Retinal pigment epithelial cell (primary cell): Measurements from ENCODE around the gene TSPEAR.
"Not testable (repeated sequence)": the region's sequence is repeated elsewhere in the genome, so short reads cannot be mapped to it uniquely, and the experiment has no call there.

Experiments used
- DNase-seq: peaks from one replicate; pipeline ENCODE4 v3.0.0-alpha.2; 2010; ENCODE audit warnings: low read depth
- H3K4me3 ChIP-seq: 2 replicates; pipeline ENCODE4 v1.5.1; 2011; ENCODE audit warnings: mild to moderate bottlenecking, low read length, control low read depth, moderate library complexity
- TF ChIP-seq, protein P1 (sequence below): conservative IDR thresholded peaks from 2 replicates; pipeline ENCODE4 v1.5.1; 2011; ENCODE audit warnings: low read depth, low read length, control low read depth, inconsistent platforms

The TSPEAR gene

DNA sequence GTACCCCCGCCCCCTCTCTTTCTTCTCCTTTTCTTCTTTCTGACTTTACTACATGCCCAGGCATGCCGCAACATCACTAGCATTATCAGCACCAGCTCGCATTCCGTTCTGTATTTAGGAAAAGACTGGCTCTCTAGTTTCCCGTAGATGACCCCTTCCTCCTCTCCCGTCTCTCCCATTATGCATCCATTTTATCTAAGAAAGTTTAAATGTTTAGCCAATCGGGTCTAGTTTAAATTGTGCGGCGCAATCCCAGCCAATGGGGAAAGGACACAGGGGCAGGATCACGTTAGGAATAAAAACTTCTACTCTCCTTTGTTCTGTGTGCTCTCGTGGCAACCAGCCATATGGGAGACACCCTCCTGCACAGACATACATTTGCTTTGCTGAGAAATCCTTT, 113.3 kb downstream of the TSPEAR start:
- no peak for DNase-seq
- TF ChIP-seq, protein P1, sequence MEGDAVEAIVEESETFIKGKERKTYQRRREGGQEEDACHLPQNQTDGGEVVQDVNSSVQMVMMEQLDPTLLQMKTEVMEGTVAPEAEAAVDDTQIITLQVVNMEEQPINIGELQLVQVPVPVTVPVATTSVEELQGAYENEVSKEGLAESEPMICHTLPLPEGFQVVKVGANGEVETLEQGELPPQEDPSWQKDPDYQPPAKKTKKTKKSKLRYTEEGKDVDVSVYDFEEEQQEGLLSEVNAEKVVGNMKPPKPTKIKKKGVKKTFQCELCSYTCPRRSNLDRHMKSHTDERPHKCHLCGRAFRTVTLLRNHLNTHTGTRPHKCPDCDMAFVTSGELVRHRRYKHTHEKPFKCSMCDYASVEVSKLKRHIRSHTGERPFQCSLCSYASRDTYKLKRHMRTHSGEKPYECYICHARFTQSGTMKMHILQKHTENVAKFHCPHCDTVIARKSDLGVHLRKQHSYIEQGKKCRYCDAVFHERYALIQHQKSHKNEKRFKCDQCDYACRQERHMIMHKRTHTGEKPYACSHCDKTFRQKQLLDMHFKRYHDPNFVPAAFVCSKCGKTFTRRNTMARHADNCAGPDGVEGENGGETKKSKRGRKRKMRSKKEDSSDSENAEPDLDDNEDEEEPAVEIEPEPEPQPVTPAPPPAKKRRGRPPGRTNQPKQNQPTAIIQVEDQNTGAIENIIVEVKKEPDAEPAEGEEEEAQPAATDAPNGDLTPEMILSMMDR = no peak
- no peak overlapping the region for H3K4me3 ChIP-seq

DNA sequence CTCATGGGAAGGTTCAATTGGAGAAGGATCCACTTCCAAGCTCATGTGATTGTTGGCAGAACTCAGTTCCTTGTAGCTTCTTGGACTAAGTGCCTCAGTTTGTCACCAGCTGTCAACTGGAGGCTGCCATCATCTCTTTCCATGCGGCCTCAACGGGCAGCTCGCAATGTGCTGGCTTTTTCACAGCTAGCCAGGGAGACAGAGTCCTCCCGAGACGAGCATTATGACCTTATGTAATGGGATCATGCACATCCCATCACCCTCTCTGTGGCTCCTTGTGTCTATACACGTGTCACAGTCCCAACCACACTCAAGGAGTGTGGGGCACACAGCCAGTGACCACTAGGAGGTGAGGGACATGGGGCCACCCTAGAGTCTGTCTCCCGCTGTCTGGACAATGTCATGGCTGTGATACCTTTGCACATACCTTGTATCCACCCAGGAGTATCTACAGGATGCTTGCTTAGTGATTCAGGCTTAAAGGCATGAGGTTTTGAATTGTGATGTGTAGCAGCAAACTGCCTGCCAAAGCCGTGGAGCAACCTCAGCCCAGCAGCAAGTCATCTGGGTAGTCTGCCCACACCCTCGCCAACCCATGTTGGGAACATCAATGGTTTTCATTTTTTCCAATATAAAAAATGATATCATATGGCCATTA, 115.2 kb downstream of the TSPEAR start:
- no peak for DNase-seq
- TF ChIP-seq, protein P1 = no peak
- H3K4me3 ChIP-seq = no peak overlapping the region

DNA sequence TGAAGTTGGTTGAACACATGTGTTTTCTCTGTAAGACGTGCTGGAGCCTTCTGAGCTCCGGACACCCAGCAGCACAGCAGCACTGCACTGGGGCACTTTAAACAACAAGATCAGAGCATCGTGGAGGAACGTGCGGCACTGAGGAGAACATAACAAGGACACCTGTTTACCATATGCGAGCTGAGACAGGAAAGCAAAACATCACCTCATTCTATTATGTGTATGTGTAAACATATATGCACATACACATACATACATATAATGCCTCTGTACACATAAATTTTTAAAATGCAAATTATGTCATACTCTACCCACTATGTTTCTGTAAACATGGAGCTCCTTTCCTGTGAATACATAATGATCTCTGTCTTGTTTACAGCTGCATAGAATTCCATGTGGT, 115.8 kb downstream of the TSPEAR start:
- H3K4me3 ChIP-seq = no peak overlapping the region
- no peak for DNase-seq
- TF ChIP-seq, protein P1 = no peak

DNA sequence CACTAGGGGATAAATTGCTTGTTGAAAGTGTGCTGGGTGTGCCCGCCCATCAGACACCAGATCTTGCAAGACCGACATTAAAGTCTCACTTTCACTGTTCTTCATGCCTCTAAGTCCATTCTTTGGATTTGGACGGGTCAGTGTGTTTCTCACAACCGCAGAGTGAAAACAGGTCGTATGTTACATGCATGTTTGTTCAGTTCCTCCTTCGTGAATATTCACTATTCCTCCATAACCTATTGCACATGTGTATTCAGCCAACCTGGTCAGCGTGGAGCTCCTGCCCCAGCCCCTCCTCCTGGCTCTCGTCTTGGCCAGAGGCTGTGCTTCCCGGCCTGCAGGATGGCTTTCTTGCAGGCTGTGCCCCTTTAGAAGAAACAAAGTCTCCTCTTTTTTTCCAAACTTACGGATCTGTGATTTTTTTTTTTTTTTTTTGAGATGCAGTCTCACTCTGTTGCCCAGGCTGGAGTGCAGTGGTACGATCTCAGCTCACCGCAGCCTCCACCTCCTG, 116.9 kb downstream of the TSPEAR start:
- no peak overlapping the region for H3K4me3 ChIP-seq
- TF ChIP-seq, protein P1 = no peak
- DNase-seq = no peak

DNA sequence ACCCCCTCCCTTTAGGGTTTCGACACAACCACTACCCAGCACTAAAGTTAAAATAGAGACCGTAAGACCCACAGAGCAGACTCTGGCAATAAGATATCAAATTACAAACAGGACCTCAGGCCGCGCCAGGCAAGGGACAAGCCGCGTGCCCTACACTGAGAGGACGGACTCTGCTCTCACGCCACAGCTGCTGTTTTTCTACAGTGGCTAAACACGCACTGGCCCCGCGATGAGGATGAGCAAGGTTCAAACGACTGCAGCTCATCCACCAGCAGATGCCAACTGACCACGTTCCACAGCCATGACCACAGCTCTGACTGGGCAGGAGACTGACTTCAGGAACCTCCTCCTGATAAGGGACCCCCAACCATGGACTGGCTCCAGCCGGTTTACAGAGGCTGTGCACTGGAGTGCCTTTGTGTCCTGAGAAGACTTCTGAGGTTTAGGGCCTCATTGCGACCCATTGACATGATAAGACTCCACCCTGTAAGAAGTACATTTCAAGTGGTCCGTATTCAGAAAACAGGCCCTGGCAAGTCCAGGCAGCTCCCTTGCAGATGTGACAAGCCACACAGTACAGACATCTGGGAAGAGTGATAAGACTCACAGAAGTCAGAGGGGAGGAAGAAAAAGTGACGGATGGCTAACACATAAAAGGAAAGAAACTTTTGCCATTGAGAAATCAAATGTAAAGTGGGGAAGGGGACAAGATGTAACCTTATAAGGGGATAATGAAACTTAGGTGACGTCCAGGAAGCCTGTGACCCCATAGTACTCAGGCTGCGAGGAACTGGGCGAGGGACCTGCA, 117.6 kb downstream of the TSPEAR start:
- DNase-seq = no peak
- TF ChIP-seq, protein P1 = no peak
- no peak overlapping the region for H3K4me3 ChIP-seq

DNA sequence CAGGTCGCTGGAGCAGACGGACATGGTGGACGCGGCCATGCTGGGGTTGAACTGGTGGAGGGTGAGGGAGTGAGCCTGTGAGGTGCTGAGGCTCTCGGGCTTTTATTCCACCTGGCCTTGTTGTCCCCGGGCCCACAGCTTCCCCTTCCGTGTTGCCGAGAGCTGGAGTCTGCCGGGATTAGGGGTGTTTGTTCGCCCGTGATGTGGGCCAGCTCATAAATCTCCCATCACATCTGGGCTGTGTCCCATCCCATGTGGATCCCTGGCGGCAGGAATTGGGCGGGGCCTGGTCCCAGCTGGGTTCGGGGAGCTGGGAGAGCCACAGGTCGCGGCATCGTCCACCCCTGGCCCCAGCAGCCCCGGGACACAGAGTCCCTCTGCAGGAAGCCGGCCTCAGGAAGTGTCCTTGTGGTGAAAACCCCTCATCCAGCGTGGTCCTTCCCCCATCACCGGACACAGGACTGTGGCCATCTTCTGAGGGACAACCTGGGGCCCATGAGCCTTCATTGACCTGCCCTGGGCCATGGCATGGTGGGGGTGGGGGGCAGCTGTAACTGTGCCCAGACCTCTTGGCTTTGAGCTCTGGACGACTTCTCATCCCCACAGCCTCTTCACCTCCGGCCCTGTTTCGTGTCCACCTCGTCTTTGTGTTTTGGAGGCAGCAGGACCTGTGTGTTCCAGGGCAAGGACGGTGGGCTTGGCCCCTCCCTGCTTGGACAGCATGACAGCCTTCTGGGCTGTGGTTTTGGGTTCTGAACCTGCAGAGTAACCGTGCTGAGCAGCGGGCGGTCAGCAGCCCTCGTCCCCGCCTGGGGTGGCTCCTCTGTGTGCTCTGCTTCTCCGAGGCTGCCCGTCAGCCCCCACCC, 118.7 kb downstream of the TSPEAR start, which contains the start of gene KRTAP10-6:
KRTAP10-6 (minus strand) TSS at position 60 of the 866 bp plus-strand sequence; CDS start at position 39, 21 bp downstream.
- no peak within 1 kb of the TSS for H3K4me3 ChIP-seq
- TF ChIP-seq, protein P1 = no peak
- no peak for DNase-seq

DNA sequence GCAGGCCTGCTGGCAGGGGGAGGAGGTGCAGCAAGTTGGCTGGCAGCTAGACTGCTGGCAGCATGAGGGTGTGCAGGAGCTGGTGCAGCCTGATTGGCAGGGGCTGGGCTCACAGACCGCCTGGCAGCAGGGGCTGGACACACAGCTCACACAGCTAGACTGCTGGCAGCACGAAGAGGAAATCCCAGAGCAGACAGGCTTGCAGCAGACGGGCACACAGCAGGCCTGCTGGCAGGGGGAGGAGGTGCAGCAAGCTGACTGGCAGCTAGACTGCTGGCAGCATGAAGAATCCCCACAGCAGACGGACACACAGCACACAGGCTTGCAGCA, 119.6 kb downstream of the TSPEAR start:
- H3K4me3 ChIP-seq, DNase-seq: not testable (repeated sequence)

DNA sequence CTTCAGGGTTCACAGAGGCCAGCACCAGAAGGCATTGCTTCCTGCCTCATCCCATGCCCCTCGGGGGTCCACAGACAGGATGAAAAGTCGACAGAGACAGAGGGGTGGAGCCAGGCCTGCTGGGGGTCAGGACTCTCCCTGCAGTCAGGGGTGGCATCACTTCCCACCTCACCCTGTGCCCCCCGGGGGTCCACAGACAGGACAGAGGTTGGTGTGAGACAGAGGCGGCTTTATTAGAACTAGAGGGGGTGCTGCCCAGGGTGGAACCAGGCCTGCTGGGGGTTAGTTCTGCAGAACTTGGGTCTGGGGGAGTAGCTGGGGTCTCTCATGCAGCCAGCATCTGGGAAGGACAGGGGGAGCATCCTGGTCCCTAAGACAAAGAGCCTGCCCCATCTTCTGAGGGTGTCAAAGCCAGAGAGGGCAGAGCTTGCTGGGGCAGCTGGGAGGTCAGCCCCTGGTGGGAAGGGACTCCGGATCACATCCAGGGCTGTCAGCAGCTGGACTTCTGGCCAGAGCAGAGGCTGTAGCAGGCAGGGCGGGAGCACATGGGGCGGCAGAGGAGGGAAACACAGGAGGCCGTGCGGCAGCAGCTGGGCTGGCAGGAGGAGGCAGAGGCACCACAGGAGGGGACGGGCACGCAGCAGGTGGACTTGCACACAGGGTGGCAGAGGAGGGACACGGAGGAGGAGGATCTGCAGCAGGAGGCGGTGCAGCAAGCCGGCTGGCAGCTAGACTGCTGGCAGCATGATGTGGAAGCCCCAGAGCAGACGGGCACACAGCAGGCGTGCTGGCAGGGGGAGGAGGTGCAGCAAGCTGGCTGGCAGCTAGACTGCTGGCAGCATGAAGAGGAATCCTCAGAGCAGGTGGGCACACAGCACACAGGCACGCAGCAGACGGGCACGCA, 120.2 kb downstream of the TSPEAR start:
- H3K4me3 ChIP-seq, DNase-seq: not testable (repeated sequence)
